CD1c-positive myeloid dendritic cell (primary cell): Measurements from ENCODE around the gene PREX1.

Experiments
- DNase-seq: peaks from one replicate; pipeline ENCODE4 v3.0.0-alpha.2; 2016; ENCODE audit errors: extremely low spot score

Gene PREX1

DNA sequence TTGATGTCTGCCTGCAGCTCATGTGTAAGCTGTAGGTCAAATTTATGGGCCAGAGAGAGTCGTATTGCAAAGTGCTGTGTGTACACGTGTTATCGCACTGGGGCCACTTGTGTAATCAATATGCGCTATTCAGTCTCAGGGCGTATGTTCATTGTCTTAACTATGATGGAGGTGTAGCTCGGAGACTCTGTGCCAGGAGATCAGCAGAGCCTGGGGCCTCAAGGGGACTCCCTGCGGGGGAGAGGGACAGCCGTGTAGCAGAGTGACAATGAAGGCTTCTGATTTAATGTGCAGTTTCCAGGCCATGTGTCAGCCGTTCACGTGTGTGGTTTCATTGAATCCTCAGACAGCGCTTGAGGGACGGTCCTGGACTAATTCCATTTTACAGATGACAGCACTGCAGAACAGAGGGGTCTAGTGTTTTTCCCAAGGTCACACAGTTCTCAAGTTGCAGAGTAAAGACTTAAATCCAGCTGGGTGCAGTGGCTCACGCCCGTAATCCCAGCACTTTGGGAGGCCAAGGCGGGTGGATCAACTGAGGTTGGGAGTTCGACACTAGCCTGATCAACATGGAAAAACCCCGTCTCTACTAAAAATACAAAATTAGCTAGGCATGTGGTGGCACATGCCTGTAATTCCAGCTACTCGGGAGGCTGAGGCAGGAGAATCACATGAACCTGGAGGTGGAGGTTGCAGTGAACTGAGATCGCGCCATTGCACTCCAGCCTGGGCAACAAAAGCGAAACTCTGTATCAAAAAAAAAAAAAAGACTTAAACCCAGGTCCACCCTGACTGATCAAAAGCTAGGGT lies 242.5 kb downstream of the PREX1 start:
- no peak for DNase-seq

DNA sequence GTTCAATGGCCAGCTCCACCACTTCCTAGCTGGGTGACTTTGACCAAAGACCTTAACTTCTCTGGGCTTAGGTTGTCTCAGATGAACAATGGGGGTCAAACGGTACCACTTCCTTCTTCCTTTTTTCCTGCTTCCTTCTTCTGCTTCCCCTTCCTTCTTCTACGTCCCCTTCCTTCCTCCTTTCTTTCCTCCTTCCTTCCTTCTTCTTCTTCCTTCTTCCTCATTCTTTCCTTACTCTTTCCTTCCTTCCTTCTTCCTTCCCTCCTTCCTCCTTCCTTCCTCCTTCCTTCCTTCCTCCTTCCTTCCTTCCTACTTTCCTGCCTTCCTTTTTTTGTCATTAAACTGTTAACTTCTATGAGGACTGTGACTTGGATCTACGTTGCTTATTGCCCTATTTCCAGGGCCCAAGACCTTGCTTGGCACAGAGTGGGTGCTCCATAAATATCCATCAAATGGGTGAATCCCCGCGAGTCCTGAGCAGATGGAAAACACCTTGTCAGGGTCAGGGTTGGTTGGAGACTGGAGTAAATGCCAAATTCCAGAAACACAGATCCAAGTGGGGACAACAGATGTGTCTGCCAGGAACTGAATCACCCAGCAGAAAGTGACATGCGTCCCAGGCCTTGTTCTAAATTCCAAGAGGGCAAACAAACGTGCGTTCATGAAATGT lies 243.3 kb downstream of the PREX1 start:
- DNase-seq: no peak

DNA sequence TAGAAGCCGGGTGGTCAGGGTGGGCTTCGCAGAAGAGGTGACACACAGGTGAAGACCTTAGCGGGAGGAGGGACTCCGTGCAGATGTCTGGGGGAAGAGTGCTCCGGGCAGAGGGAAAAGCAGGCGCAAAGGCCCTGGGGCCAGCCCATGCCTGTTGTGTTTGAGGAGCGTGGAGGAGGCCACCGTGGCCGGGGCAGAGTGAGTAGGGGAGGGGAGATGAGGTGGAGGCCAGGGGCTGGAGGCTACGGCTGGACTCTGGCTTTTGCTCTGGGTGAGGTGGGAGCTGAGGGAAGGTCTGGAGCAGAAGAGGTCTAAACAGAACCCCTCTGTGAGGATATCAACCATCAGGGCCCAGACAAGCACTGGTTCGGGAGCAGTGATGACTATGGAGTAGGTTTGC lies 244.0 kb downstream of the PREX1 start:
- no peak for DNase-seq

DNA sequence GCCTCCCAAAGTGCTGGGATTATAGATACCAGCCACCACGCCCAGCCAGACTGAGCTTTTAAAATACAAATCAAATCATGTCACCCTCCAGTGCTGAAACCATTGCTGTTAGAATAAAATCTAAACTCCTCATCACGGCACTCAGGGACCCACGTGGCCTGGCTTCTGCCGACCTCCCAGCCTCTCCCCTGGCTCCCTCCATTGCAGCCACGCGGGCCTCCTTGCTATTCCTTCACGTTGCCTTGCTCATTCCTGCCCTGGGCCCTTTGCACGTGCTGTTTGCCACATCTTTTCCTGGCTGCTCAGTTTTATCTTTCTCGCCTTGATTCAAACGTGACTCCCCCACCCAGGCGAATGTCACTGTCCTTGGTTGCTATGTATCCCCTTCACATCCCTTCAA lies 244.6 kb downstream of the PREX1 start:
- DNase-seq: no peak

DNA sequence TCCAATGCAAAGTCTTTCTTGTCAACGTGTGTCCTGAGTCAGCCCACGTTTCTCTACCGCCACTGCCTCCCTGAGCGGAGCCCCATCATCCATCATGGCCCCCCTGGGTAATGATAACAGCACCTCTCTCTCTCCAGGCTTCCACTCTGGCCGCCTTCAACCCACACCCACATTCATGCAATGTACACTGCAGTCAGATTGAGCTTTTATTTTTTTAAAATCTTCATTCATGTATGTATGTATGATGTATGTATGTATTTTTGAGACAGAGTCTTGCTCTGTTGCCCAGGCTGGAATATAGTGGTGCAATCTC lies 245.2 kb downstream of the PREX1 start:
- DNase-seq: no peak

DNA sequence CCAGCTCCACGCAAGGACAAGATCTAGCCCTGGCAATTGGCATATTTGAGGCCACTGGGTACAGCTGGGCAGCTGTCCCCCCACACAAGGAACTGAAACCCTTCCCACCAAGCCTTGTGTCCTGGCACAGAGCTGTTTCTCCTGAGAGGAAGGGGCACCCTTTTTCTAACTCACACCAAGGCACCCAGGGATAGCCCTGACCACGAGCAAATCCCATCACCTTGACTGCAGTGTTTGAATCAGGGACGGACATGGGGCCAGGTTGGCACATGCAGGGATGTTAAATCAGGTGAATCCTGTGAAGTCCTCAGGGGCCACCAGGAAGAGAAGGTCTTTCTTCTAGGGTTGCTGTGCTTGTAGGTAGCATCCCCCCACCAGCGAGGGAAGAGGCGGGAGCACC lies 246.6 kb downstream of the PREX1 start:
- DNase-seq: no peak

DNA sequence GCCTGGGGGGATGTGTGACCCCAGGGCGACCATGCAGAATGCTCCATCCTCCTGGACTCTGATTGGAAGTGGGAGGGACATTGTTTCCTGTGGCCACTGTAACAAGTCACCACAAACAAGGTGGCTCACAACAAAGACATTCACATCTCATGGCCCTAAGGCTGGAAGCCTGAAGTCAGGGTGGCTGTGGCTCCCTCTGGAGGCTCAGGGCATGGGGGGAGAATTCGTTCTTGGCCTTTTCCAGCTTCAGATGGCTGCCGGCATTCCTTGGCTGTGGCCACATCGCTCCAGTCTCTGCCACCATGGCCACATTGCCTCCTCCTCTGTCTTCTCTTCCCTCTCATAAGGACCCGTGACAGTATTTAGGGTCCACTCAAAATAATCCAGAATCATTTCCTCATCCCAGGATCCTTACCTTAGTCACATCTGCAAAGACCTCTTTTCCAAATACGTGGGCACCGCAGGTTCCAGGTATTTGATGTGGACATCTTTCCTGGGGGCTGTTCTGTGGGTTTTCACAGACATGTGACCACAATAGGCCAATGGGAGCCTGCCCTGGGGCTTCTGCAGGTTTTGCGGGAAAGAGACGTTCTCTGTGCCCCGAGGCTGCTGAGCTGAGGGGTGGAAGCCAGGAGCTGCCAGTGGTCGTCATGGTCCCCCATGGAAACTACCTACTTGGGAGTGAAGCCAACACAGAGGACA lies 249.3 kb downstream of the PREX1 start:
- DNase-seq: no peak

DNA sequence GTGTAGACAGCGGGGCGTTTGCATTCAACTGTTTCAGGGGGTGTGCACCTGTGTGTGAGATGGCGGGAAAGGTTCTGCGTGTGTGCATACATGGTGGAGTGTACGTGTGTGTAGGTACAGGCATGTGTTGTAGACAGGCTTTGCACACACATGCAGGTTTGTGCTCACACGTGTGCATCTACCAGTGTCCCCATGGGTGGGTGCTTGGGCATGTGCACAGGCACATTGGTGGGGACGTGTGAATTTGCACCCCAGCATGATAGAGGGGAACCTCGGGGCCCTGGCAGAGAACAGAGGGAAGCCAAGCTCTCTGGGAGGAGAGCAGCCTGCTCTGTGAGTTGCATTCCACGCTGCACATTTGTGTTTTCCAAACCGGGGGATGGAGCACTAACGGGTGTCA lies 250.2 kb downstream of the PREX1 start:
- no peak for DNase-seq

DNA sequence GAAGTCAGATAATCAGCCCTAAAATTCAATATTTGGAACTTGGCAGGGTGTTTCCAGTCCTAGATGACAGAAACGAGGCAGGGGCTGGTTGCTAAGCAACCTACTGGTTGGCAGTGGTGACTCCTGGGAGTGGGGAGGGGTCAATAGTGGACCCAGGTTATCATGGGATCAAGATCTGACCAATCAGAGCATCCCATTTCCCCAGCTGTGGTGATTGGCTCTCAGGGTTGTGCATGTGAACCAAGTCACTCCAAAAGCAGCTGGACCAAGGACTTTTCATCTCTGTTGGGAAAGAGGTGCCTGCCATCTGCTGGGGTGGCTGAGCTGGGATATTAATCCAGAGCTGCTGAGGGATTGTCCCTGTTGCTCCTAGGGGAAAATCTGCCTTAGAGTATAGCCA lies 253.4 kb downstream of the PREX1 start:
- no peak for DNase-seq
